ENCODE measurements around the gene RFTN1. TPM values are rescaled to one million over a fixed set of nuclear protein-coding genes. Genes with fewer than 3 reads are reported as not detected.

The RFTN1 gene
- total RNA-seq, 4 donors from 2014 or later, result 32.0 to 187 (median 47.6) TPM

- no peak overlapping the region for H3K4me3 ChIP-seq
- no peaks in the 10 kb centered on the region for H3K4me1 ChIP-seq
- intact Hi-C loops (cut with DNase I; ENCODE audit: low total_unique reads), result no loop called here
- no peak overlapping the region for H3K27ac ChIP-seq
- H3K36me3 ChIP-seq, result no peaks in the 10 kb centered on the region
- no peaks in the 10 kb centered on the region for H3K27me3 ChIP-seq
- H3K9me3 ChIP-seq, result no peaks in the 10 kb centered on the region
- TF ChIP-seq, protein P1, sequence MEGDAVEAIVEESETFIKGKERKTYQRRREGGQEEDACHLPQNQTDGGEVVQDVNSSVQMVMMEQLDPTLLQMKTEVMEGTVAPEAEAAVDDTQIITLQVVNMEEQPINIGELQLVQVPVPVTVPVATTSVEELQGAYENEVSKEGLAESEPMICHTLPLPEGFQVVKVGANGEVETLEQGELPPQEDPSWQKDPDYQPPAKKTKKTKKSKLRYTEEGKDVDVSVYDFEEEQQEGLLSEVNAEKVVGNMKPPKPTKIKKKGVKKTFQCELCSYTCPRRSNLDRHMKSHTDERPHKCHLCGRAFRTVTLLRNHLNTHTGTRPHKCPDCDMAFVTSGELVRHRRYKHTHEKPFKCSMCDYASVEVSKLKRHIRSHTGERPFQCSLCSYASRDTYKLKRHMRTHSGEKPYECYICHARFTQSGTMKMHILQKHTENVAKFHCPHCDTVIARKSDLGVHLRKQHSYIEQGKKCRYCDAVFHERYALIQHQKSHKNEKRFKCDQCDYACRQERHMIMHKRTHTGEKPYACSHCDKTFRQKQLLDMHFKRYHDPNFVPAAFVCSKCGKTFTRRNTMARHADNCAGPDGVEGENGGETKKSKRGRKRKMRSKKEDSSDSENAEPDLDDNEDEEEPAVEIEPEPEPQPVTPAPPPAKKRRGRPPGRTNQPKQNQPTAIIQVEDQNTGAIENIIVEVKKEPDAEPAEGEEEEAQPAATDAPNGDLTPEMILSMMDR (IDR thresholded peaks at IDR 0.05), result no peak
- no peak for TF ChIP-seq POLR2A (IDR thresholded peaks at IDR 0.05)
- no peak for DNase-seq
Measured at GRCh38 chr3:16486951-16487480, 26.5 kb downstream of the RFTN1 start.

DNA sequence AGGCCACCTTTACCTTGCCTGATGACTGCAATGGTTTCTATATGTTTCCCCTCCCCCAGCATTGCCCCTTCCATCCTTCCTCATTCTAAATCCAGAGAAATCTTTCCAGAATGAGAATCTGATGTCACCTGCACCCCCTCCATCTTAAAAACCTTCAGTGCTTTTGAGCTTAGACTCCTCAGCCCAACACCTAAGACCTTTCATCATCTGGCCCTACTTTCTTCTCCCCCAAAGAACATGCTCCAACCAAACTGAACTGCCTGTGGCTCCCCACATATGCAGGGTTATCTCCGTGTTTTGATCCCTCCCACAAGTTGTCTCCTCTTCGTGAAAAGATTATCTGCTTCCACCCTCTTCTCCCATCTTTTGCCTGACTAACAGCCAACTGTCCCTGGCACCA is 27.3 kb downstream of the RFTN1 start:
- no peak for DNase-seq
- Histone ChIP-seq H3K27me3 (no peaks in the 10 kb centered on the region), H3K4me3 (no peak overlapping the region), H3K9me3 (no peaks in the 10 kb centered on the region), H3K4me1 (peaks cover 0 to 3% of the 10 kb centered on the region in 2 donors), H3K27ac (no peak overlapping the region), H3K36me3 (no peaks in the 10 kb centered on the region)
- TF ChIP-seq, protein P1 (IDR thresholded peaks at IDR 0.05), result no peak
- TF ChIP-seq POLR2A (IDR thresholded peaks at IDR 0.05), result no peak
- intact Hi-C loops (cut with DNase I; ENCODE audit: low total_unique reads), result no loop called here

- H3K27me3 ChIP-seq, result no peaks in the 10 kb centered on the region
- intact Hi-C loops (cut with DNase I; ENCODE audit: low total_unique reads), result no loop called here
- peaks cover 0 to 10% of the 10 kb centered on the region in 2 donors for H3K4me1 ChIP-seq
- H3K4me3 ChIP-seq, result no peak overlapping the region
- no peaks in the 10 kb centered on the region for H3K36me3 ChIP-seq
- H3K9me3 ChIP-seq, result no peaks in the 10 kb centered on the region
- TF ChIP-seq, protein P1 (IDR thresholded peaks at IDR 0.05), result no peak
- no peak for TF ChIP-seq POLR2A (IDR thresholded peaks at IDR 0.05)
- no peak for DNase-seq
- H3K27ac ChIP-seq, result peak overlapping the region; percentile 57 to 68
Measured at GRCh38 chr3:16485395-16485992, 28.0 kb downstream of the RFTN1 start.

- intact Hi-C loops (cut with DNase I; ENCODE audit: low total_unique reads), result no loop called here
- no peak overlapping the region for H3K4me3 ChIP-seq
- peaks cover 0 to 10% of the 10 kb centered on the region in 2 donors for H3K4me1 ChIP-seq
- no peak for DNase-seq
- H3K36me3 ChIP-seq, result no peaks in the 10 kb centered on the region
- H3K27me3 ChIP-seq, result no peaks in the 10 kb centered on the region
- TF ChIP-seq, protein P1 (IDR thresholded peaks at IDR 0.05), result no peak
- H3K27ac ChIP-seq, result peak overlapping the region; percentile 57 to 68
- H3K9me3 ChIP-seq, result no peaks in the 10 kb centered on the region
Measured at GRCh38 chr3:16484984-16485383, 28.5 kb downstream of the RFTN1 start.

DNA sequence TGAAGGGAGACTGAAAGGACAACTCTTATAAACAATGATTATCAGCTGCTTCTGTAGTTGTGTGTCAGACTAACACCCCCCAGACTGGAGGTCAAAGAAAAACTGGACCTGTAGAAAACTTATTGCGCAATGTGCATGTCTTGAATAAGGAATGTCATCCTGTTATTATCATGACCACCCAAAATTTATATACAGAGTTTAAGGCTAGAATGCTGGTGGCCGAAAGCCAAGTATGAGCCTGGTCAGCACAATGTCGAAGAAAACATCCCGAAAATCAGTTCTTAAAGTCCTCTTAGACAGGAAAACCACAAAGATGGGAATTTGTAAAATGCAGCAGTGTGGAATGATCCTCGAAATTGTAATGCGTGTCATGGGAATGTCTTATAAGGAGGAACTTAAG is 29.3 kb downstream of the RFTN1 start:
- intact Hi-C loops (cut with DNase I; ENCODE audit: low total_unique reads), result no loop called here
- H3K4me1 ChIP-seq, result peaks cover 0 to 10% of the 10 kb centered on the region in 2 donors
- no peak overlapping the region for H3K4me3 ChIP-seq
- peak; percentile 52 to 77 for DNase-seq
- peak overlapping the region; percentile 57 to 68 for H3K27ac ChIP-seq
- H3K9me3 ChIP-seq, result no peaks in the 10 kb centered on the region
- no peaks in the 10 kb centered on the region for H3K36me3 ChIP-seq
- TF ChIP-seq POLR2A (IDR thresholded peaks at IDR 0.05), result no peak
- TF ChIP-seq, protein P1 (IDR thresholded peaks at IDR 0.05), result no peak
- H3K27me3 ChIP-seq, result no peaks in the 10 kb centered on the region

All from uterus (tissue), 4 donors.